EL (cell line): ENCODE measurements around the gene NDUFC2.
A peak's percentile ranks its signal among the peaks of the same experiment; 100 is the strongest.

Experiments used
- DNase-seq: peaks from one replicate; pipeline ENCODE4 v3.0.0-alpha.2; 2016

NDUFC2 gene

GRCh38 chr11:78025378-78025777 lies 54.3 kb downstream of the NDUFC2 start:
- DNase-seq = no peak

- no peak for DNase-seq
Measured at GRCh38 chr11:78023426-78023825, 56.2 kb downstream of the NDUFC2 start.

GRCh38 chr11:78022397-78023396 lies 57.0 kb downstream of the NDUFC2 start, which contains the start of gene KCTD14:
Gene KCTD14, minus strand, starts transcription at chr11:78023276. Its CDS starts 27 bp downstream, at chr11:78023249.
- peak; percentile 41 for DNase-seq

- no peak for DNase-seq
Measured at GRCh38 chr11:78021611-78022010, 58.1 kb downstream of the NDUFC2 start.

- no peak for DNase-seq
Measured at GRCh38 chr11:78020246-78020645, 59.4 kb downstream of the NDUFC2 start.

- no peak for DNase-seq
Measured at GRCh38 chr11:78019808-78020207, 59.9 kb downstream of the NDUFC2 start.
